Measurements from ENCODE around the gene STAB2.

The STAB2 gene

DNA sequence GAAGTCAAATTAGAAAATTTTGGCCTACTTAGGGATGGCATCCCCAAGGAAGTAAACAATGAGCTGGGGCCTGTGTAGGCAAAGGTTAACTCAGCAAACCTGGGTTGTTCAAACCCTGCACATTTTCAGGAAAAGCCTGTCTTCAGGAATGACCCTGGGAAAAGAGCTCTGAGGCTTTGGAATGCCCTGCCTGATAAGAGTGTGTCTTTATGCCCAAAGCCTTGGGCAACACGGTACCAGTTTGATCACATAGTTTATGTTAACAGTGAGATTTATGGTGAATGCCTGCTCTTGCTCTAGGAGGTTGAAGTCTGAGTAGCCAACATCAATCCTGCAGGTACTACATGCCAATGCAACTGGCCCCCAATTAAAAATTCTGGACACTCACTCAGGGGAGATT is 28.2 kb upstream of the STAB2 start:
- no peak overlapping the region for H3K4me3 ChIP-seq (ENCODE audit: low read depth, low read length)
- TF ChIP-seq, protein P1, sequence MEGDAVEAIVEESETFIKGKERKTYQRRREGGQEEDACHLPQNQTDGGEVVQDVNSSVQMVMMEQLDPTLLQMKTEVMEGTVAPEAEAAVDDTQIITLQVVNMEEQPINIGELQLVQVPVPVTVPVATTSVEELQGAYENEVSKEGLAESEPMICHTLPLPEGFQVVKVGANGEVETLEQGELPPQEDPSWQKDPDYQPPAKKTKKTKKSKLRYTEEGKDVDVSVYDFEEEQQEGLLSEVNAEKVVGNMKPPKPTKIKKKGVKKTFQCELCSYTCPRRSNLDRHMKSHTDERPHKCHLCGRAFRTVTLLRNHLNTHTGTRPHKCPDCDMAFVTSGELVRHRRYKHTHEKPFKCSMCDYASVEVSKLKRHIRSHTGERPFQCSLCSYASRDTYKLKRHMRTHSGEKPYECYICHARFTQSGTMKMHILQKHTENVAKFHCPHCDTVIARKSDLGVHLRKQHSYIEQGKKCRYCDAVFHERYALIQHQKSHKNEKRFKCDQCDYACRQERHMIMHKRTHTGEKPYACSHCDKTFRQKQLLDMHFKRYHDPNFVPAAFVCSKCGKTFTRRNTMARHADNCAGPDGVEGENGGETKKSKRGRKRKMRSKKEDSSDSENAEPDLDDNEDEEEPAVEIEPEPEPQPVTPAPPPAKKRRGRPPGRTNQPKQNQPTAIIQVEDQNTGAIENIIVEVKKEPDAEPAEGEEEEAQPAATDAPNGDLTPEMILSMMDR (IDR thresholded peaks at IDR 0.05; ENCODE audit: insufficient read depth, low read length, missing control alignments) = no peak
- ChIA-PET POLR2A (no interaction called here), CTCF (interaction anchor here (2.2 to 4.9 kb wide), 2 partner anchors 10 to 16 kb away, joined by 8 to 59 read pairs; no protein-coding TSS in a partner anchor)
- no peak for DNase-seq (ENCODE audit: low read depth, low spot score)

DNA sequence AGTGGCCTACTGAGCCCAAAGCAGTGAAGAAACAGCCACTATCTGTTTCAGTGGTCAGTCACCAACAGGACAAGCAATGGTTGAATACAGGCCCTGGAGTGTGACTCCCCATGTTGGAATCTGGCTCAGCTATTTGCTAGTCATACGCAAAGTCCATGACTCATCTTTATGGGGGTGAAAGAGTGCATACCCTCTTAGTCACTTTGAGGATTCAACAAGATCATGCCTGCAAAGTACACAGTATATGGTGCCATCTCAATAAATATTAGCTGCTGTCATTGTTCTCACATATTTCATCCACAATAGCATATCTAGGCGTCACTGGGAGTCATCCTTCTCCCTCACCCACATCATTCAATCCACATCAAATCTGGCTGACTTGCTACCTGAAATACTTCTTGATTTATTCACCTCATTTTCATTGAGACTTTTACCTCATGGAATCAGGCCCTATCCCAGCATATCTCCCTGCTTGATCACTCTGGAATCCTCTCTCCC is 26.4 kb upstream of the STAB2 start:
- TF ChIP-seq, protein P1 (IDR thresholded peaks at IDR 0.05; ENCODE audit: insufficient read depth, low read length, missing control alignments) = no peak
- peak; percentile 95 for DNase-seq (ENCODE audit: low read depth, low spot score)
- H3K4me3 ChIP-seq (ENCODE audit: low read depth, low read length) = no peak overlapping the region
- CTCF ChIA-PET = interaction anchor here (0.8 to 4.9 kb wide), 3 partner anchors 12 to 13 kb away, joined by 3 to 59 read pairs (median 3); no protein-coding TSS in a partner anchor
- POLR2A ChIA-PET = interaction anchor here (0.5 to 0.6 kb wide), 2 partner anchors 886 to 1024 kb away, joined by 3 read pairs; no protein-coding TSS in a partner anchor

DNA sequence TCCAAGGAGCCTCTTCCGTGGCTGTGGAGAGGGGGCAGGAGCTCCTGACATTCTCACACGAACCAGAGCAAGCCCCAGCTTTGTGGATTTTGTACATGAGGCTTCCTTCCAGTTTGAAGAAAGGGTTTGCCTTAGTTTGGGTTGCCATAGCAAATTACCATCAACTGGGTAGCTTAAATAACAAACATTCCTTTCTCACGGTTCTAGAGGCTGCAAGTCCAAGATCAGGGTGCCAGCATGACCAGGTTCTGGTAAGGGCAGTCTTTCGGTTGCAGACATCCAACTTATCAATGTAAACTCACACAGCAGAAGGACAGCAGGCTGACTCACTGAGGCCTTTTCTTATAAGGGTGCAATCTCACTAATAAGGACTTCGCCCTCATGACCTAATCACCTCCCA is 25.9 kb upstream of the STAB2 start:
- POLR2A ChIA-PET = interaction anchor here (0.6 kb wide), 1 partner anchor 1025 kb away, joined by 3 read pairs; no protein-coding TSS in a partner anchor
- no peak for DNase-seq (ENCODE audit: low read depth, low spot score)
- H3K4me3 ChIP-seq (ENCODE audit: low read depth, low read length) = no peak overlapping the region
- CTCF ChIA-PET = interaction anchor here (0.8 to 4.9 kb wide), 4 partner anchors 12 to 16 kb away, joined by 3 to 59 read pairs (median 3); no protein-coding TSS in a partner anchor
- TF ChIP-seq, protein P1 (IDR thresholded peaks at IDR 0.05; ENCODE audit: insufficient read depth, low read length, missing control alignments) = no peak

DNA sequence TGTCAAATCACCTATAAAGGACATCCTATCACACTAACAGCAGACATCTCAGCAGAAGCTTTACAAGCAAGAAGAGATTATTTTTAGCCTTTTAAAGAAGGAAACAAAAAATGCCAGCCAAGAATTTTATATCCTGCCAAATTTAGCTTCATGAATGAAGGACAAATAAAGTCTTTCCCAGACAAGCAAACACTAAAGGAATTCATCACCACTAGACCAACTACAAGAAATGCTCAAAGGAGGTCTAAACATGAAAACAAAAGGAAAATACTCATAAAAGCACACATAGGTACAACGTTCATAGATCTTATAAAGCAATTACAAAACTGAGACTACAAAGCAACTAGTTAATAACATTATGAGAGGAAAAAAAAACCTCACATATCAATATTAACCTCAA is 20.7 kb upstream of the STAB2 start:
- CTCF ChIA-PET = interaction anchor here (2.4 kb wide), 1 partner anchor 8 kb away, joined by 16 read pairs; no protein-coding TSS in a partner anchor
- POLR2A ChIA-PET = no interaction called here
- DNase-seq (ENCODE audit: low read depth, low spot score) = no peak
- TF ChIP-seq, protein P1 (IDR thresholded peaks at IDR 0.05; ENCODE audit: insufficient read depth, low read length, missing control alignments) = no peak
- no peak overlapping the region for H3K4me3 ChIP-seq (ENCODE audit: low read depth, low read length)

DNA sequence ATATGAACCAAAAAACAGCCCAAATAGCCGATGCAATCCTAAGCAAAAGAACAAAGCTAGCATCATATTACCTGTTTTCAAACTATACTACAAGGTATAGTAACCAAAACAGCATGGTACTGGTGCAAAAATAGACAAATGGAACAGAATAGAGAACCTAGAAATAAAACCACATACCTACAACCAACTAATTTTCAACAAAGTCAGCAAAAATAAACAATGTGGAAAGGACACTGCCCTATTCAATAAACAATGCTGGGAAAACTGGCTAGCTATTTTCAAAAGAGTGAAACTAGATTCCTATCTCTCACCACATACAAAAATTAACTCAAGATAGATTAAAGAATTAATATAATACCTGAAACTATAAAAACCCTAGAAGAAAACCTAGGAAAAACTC is 17.8 kb upstream of the STAB2 start:
- TF ChIP-seq, protein P1 (IDR thresholded peaks at IDR 0.05; ENCODE audit: insufficient read depth, low read length, missing control alignments) = no peak
- ChIA-PET CTCF (no interaction called here), POLR2A (no interaction called here)
- H3K4me3 ChIP-seq (ENCODE audit: low read depth, low read length) = no peak overlapping the region
- no peak for DNase-seq (ENCODE audit: low read depth, low spot score)

DNA sequence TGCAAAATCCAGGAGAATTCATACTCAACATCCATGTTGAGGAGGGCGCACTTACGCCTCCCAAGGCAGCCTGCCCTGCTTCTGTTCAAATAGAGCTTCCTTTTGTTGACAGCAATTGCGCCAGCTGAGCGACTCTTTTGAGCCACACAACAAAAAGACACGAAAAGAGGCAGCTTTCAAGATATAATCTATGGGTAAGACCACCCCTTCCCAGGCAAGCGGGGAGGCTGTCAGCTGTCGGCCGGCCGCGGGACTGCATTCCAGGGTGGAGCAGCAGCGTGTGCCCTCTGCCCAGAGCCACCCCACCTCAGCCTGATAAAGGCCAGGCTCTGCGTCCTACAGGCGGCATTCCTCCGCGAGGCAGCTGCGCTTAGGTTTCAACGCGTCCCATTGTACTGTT is 15.8 kb upstream of the STAB2 start:
- POLR2A ChIA-PET = interaction anchor here (0.6 kb wide), 1 partner anchor 11 kb away, joined by 3 read pairs; no protein-coding TSS in a partner anchor

More for the DNA sequence above, 15.8 kb upstream of the STAB2 start:
- CTCF ChIA-PET = interaction anchor here (2.0 kb wide), 1 partner anchor 61 kb away, joined by 4 read pairs; no protein-coding TSS in a partner anchor
- no peak overlapping the region for H3K4me3 ChIP-seq (ENCODE audit: low read depth, low read length)
- no peak for DNase-seq (ENCODE audit: low read depth, low spot score)
- TF ChIP-seq, protein P1 (IDR thresholded peaks at IDR 0.05; ENCODE audit: insufficient read depth, low read length, missing control alignments) = no peak

Measured in AG04449 (cell line).